Measurements from ENCODE around the gene FHIT. TPM values are rescaled to one million over a fixed set of nuclear protein-coding genes. Genes with fewer than 3 reads are reported as not detected.

The FHIT gene
- total RNA-seq, 1 donor from 2014 or later = 11.7 TPM

DNA sequence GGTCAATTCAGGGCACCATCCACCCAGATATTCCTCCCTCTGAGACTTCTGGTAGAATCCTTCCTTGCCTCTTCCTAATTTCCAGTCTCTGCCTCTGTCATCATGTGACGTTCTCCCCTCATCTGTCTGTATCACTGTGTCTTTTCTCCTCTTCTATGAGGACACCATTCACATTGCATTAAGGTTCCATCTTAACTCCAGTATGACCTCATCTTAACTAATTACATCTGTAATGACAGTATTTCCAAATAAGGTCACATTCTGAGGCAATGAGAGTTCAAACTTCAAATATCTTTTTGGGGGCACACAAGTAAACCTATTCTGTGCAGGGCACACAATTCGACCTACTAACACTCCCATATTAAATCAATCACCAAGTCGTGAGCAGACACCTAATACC, 169.7 kb downstream of the FHIT start:
- Mint-ChIP-seq H3K4me3 (no peak overlapping the region), H3K9me3 (no peaks in the 10 kb centered on the region), H3K4me1 (ENCODE audit: unreplicated experiment) (peaks cover 29% of the 10 kb centered on the region), H3K27me3 (no peaks in the 10 kb centered on the region), H3K27ac (no peak overlapping the region), H3K36me3 (no peaks in the 10 kb centered on the region)
- TF ChIP-seq CTCF (conservative IDR thresholded peaks at IDR 0.05) = no peak
- DNase-seq (ENCODE audit: extremely low spot score, unreplicated experiment) = no peak

DNA sequence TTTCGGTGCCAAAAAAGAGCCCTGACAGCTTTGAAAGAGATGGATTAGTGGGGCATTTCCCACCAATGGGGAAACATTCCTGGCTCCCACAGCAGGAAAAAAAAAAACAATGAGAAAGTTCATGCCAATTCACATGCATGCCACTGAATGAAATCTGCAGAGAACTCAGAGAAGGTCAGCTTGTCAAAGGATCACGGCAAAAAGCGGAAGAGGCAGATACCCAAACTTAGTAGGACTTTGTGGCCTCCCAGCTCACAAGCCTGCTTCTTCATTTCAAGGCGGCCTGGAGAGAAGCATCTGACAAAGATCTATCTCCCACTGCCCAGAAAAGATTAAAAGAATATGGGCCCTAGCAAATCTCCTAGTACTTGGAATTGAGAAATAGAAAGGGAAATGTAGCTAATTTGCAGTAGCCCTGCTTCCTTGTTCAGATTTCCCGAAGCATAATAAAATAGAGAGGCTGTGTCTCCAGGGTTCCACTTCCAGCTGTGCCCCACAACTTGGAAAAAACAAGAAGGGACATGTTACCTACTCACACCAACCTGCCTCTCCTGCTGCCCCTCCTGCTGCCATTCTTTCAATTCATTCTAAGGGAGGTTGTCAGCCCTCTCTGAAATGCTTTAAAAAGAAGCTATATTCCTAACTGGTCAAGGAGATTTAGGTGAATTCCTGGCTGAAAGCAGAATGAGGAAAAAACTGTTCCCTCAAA, 170.4 kb downstream of the FHIT start:
- no peak for DNase-seq (ENCODE audit: extremely low spot score, unreplicated experiment)
- no peaks in the 10 kb centered on the region for H3K36me3 Mint-ChIP-seq
- H3K4me3 Mint-ChIP-seq = peak overlapping the region; percentile 6

GRCh38 chr3:61078048-61078752, 173.1 kb downstream of the FHIT start:
- H3K4me3 Mint-ChIP-seq = peak overlapping the region; percentile 10
- H3K4me1 Mint-ChIP-seq (ENCODE audit: unreplicated experiment) = peaks cover 39% of the 10 kb centered on the region
- no peak overlapping the region for H3K27ac Mint-ChIP-seq
- H3K9me3 Mint-ChIP-seq = no peaks in the 10 kb centered on the region
- no peak for TF ChIP-seq CTCF (conservative IDR thresholded peaks at IDR 0.05)
- no peaks in the 10 kb centered on the region for H3K36me3 Mint-ChIP-seq
- H3K27me3 Mint-ChIP-seq = no peaks in the 10 kb centered on the region
- DNase-seq (ENCODE audit: extremely low spot score, unreplicated experiment) = no peak

More for the DNA sequence above, 170.4 kb downstream of the FHIT start:
- TF ChIP-seq CTCF (conservative IDR thresholded peaks at IDR 0.05) = no peak
- Mint-ChIP-seq H3K27ac (no peak overlapping the region), H3K4me1 (ENCODE audit: unreplicated experiment) (peaks cover 29% of the 10 kb centered on the region), H3K27me3 (no peaks in the 10 kb centered on the region), H3K9me3 (no peaks in the 10 kb centered on the region)

- no peaks in the 10 kb centered on the region for H3K36me3 Mint-ChIP-seq
- DNase-seq (ENCODE audit: extremely low spot score, unreplicated experiment) = no peak
- peak overlapping the region; percentile 10 for H3K4me3 Mint-ChIP-seq
- no peak overlapping the region for H3K27ac Mint-ChIP-seq
- no peaks in the 10 kb centered on the region for H3K27me3 Mint-ChIP-seq
- no peak for TF ChIP-seq CTCF (conservative IDR thresholded peaks at IDR 0.05)
- H3K9me3 Mint-ChIP-seq = no peaks in the 10 kb centered on the region
- peaks cover 42% of the 10 kb centered on the region for H3K4me1 Mint-ChIP-seq (ENCODE audit: unreplicated experiment)
These were observed 173.7 kb downstream of the FHIT start for GRCh38 chr3:61077551-61077950.

GRCh38 chr3:61074783-61075182, 176.5 kb downstream of the FHIT start:
- H3K9me3 Mint-ChIP-seq = no peaks in the 10 kb centered on the region
- DNase-seq (ENCODE audit: extremely low spot score, unreplicated experiment) = no peak
- H3K36me3 Mint-ChIP-seq = peaks cover 3% of the 10 kb centered on the region
- H3K27ac Mint-ChIP-seq = no peak overlapping the region
- H3K27me3 Mint-ChIP-seq = no peaks in the 10 kb centered on the region
- H3K4me3 Mint-ChIP-seq = no peak overlapping the region
- H3K4me1 Mint-ChIP-seq (ENCODE audit: unreplicated experiment) = peaks cover 27% of the 10 kb centered on the region
- TF ChIP-seq CTCF (conservative IDR thresholded peaks at IDR 0.05) = no peak
